GM10266 (cell line): ENCODE data around the gene RALB.

ENCODE experiments used
- DNase-seq: peaks from one replicate; pipeline ENCODE4 v3.0.0; 2012; ENCODE audit errors: extremely low spot score
- TF ChIP-seq, protein P1 (sequence below): IDR thresholded peaks from 2 replicates; pipeline ENCODE4 v1.5.1; 2012; ENCODE audit warnings: mild to moderate bottlenecking, low read depth; ENCODE audit not compliant: control insufficient read depth, insufficient read depth; ENCODE audit errors: missing control alignments

The RALB gene

DNA sequence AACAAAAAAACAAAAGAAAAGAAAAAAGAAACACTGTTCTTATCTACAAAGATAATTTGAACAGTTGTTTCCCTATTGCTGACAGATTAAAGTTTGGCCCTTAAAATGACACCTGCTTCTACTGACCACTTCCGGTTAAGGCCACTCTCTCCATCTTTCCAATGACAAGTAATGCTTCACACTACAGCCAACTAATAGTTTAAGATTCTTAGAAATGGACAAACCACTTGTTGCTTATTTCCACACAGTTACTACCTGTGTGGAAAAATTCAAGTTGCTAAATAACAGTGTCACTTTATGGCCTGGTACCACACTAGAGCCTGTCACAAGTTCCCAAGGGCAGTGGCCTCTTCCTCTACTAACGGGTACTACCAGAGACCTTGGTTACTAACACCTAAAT lies 31.9 kb upstream of the RALB start:
- TF ChIP-seq, protein P1, sequence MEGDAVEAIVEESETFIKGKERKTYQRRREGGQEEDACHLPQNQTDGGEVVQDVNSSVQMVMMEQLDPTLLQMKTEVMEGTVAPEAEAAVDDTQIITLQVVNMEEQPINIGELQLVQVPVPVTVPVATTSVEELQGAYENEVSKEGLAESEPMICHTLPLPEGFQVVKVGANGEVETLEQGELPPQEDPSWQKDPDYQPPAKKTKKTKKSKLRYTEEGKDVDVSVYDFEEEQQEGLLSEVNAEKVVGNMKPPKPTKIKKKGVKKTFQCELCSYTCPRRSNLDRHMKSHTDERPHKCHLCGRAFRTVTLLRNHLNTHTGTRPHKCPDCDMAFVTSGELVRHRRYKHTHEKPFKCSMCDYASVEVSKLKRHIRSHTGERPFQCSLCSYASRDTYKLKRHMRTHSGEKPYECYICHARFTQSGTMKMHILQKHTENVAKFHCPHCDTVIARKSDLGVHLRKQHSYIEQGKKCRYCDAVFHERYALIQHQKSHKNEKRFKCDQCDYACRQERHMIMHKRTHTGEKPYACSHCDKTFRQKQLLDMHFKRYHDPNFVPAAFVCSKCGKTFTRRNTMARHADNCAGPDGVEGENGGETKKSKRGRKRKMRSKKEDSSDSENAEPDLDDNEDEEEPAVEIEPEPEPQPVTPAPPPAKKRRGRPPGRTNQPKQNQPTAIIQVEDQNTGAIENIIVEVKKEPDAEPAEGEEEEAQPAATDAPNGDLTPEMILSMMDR, result no peak
- DNase-seq, result no peak

DNA sequence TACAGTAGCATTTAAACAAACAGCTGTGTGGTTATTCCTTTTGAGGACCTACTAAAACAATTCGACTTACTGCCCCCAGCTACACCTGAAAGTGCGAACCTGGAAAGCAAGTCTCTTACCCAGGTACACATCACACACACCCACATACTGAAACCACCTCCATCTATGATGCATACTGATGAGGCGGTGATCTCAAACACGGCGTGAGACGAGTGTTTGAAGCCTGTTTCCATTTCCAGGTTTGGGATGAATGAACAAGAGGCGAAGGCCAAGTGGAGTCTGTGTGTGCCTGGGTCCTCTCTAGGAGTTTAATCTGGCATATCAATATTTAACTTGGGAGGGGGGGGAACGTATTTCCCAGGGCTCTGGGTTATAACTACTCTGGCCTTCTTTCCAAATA lies 31.0 kb upstream of the RALB start:
- TF ChIP-seq, protein P1, result no peak
- no peak for DNase-seq

DNA sequence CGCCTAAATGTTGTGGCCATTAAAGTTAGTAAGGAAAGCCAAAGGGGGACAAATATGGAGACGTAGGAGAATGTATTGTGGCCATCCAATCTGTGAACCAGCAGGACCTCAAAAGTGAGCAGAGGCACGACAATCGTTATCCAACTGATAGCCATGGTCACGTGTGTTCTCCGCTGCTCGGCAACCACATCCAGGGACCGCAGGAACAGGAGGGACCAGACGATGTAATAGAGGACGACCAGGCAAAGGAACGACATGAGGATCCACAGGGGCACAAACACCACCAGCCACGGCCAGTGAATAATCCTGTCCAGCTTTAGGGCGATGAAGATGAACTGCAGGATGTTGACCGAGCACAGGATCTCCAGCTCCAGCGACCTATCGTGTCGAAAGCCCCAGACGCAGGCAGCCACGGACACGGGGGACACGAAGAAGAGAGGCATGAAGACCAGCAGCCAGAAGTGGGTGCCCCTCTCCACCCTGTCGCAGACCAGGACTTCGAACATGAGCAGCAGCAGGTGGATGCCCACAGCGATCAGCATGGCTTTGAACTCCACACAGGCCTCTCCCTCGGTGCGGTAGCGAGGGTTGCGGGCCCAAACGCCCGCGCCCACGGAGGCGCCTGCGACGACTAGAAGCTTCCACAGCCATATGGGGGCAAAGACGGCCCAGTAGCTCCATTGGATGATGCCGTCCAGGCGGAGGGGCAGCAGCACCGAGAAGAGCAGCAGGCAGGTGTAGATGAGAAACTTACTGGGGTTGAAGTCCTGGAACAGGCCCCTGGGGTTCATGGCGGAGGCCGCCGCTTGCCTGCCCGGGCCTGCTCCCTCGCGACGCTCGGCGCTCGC lies 30.2 kb upstream of the RALB start:
- DNase-seq, result no peak
- TF ChIP-seq, protein P1, result no peak

DNA sequence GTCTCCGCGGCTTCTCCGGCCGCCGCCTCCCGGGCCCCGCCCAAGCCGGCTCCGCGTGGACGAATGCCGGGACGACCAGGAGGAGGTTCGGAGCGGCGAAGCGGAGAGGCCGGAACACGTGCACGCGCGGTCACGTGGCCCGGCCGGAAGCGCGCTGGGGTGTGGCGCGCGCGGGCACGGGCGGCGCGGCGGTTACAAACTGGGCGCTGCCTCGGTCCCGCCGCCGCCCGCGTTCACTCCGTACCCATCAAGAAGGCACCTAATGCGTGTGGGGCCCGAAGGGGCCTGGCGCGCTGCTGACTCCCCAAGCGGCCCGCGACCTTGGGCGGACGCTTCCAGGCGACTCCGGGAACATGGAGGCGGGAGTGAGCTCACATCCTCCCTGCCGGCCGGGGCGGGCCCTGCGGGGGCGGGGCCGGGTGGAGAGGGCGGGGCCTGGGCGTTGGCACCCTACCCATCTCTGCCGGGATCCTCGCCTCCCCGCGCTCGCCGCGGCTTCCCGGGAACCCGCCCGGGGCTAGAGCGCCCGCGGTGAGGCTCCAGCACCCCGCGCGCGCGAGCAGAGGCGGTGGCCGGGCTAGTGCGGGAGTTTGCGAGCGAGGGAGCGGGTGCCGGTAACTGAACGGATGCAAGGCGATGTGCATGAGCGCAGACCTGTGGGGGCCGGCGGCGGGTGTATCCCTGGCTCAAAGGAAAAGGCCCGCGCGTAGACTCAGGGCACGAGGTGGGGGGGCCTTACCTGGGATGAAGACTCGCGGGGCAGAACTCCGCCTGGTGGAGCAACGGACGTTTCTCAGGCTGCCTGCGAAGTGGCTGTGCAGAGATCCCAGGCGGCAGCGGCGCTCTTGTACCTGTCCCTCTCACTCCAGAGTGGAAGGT lies 29.4 kb upstream of the RALB start, which contains the start of gene TMEM185B:
TSS of gene TMEM185B (minus strand) at position 367 of the 879 bp plus-strand sequence. CDS start 424 bp downstream, outside the sequence.
- TF ChIP-seq, protein P1, result peak; percentile 28
- peak; percentile 97 for DNase-seq

DNA sequence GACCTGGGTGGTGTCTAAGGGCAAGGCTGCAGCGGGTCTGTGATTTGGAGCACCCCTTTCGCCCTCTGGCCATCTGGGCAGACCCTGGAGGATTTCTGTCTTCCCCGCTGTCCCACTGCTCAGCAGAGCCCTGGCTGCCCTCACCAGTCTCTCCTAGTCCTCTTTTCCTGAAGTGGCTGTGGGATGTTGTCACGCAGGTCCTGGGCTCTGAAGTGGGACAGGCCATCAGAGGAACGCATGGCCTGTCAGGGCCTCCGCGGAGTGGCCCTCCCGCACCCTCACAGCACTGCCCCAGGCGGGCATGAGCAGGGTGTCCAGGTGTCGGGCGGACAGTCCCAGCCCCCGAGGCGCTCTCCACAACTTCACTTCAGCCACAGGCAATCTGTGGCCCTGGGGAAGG lies 28.4 kb upstream of the RALB start:
- TF ChIP-seq, protein P1, result no peak
- DNase-seq, result no peak

DNA sequence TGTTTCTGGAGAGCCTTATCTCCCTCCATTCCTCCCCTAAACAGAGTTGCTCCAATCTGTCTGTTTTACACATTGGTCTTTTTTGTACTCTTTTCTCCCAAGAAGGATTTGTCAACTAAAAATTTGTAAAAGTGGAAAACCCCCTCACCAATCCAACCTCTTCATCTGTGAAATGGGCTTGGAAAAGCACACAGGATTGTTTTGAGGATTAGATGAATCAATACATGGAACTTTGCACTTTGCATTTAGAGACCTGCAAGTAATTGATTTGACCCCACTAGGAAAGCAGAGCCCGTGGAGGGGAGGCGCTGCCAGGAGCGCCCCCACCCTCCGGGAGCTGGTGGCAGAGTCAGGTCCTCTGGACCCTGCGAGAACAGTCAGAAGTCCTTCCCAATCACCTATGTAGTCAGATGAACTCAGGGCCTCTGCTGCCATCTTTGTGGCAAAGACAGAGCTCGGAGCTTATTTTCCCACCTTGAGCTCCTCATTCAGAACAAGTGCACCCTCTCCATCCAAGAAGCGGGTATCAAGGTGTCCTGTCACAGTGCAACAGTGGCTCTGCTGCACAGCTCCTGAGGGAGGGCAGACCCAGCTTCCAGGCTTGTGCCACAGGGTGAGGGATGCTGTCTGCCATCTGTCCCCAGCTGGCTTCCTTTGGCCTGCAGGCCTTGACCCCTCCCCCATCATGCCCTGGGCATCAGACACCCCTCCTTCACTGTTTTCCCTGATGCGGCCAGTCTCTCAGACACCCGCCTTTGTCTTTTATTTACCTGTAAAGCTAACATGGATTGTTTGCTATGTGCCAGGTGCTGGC lies 27.7 kb upstream of the RALB start:
- TF ChIP-seq, protein P1, result no peak
- no peak for DNase-seq
